Neural crest cell (in vitro differentiated cells): ENCODE results near the gene MROH2B. TPM values are rescaled to one million over a fixed set of nuclear protein-coding genes. Genes with fewer than 3 reads are reported as not detected.

ENCODE experiments used
- DNase-seq: peaks from one replicate; pipeline ENCODE4 v3.0.0; 2021; ENCODE audit warnings: low read depth, mixed read lengths, low spot score
- H3K27ac Mint-ChIP-seq: one replicate; pipeline ENCODE4 v1.8.0; 2021; ENCODE audit warnings: mild to moderate bottlenecking, mixed read lengths; ENCODE audit not compliant: unreplicated experiment
- H3K27me3 Mint-ChIP-seq: 2 replicates; pipeline ENCODE4 v1.8.0; 2021; ENCODE audit warnings: low read depth, mild to moderate bottlenecking, mixed read lengths
- H3K36me3 Mint-ChIP-seq: 2 replicates; pipeline ENCODE4 v1.8.0; 2021; ENCODE audit warnings: low read depth, mild to moderate bottlenecking, mixed read lengths
- H3K4me1 Mint-ChIP-seq: 2 replicates; pipeline ENCODE4 v1.8.0; 2021; ENCODE audit warnings: mixed read lengths
- H3K4me3 Mint-ChIP-seq: one replicate; pipeline ENCODE4 v1.8.0; 2021; ENCODE audit warnings: mild to moderate bottlenecking, mixed read lengths
- H3K9me3 Mint-ChIP-seq: 2 replicates; pipeline ENCODE4 v1.8.0; 2021; ENCODE audit warnings: mixed read lengths
- CTCF ChIP-seq: fragments of 200-600 bp; sonication (generic); conservative IDR thresholded peaks from 2 replicates; pipeline ENCODE4 v1.5.0; 2021; ENCODE audit warnings: antibody characterized with exemption, mild to moderate bottlenecking
- total RNA-seq: library from RNA; stranded (reverse); gene quantifications from 2 replicates; pipeline ENCODE4 v1.2.1, GENCODE V29; 2021

Gene MROH2B
- total RNA-seq, 1 donor from 2014 or later, result not detected

DNA sequence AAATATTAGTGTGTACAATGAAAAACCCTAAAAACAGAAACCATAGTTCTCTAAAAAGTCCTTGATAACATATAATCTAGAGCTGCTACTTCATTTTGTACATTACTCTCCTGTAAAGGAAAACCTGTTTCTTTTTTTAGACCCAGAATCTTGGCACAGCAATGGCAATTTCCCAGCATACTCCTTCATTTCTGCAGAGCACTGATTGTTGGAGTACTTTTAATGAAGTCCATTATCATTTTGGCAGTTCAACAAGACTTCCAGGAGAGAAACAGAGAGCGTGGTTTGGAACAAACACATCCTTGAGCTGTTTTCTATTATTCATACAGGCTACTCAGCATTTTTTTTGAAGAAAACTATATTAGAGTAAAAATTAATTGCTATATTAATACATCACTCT is 22.7 kb upstream of the MROH2B start:
- no peaks in the 10 kb centered on the region for H3K36me3 Mint-ChIP-seq
- no peak overlapping the region for H3K27ac Mint-ChIP-seq
- DNase-seq, result no peak
- H3K4me3 Mint-ChIP-seq, result no peak overlapping the region
- H3K27me3 Mint-ChIP-seq, result peaks cover 4% of the 10 kb centered on the region
- H3K4me1 Mint-ChIP-seq, result peaks cover 4% of the 10 kb centered on the region
- no peak for TF ChIP-seq CTCF
- H3K9me3 Mint-ChIP-seq, result peaks cover 10% of the 10 kb centered on the region

DNA sequence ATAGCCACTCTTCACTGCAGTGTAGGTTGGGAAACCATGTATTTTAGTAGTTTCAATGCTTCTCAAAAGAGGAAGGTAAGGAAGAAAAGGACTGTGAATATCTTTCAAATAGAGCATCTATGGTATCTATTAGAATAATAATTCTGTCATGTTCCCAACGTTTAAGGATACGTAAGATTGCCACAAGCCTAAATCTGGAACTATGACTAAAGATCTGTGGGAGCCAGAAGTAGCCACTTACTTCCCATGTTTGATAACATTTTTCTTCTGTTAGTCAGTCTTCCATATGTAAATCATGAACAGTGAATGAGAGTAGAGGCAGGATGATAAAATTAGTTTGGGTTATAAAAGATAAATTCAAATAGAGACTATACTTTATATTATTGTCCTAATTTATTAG is 16.3 kb upstream of the MROH2B start:
- H3K36me3 Mint-ChIP-seq, result no peaks in the 10 kb centered on the region
- peaks cover 4% of the 10 kb centered on the region for H3K4me1 Mint-ChIP-seq
- no peak overlapping the region for H3K4me3 Mint-ChIP-seq
- no peak for TF ChIP-seq CTCF
- H3K27ac Mint-ChIP-seq, result no peak overlapping the region
- peaks cover 2% of the 10 kb centered on the region for H3K9me3 Mint-ChIP-seq
- H3K27me3 Mint-ChIP-seq, result peaks cover 5% of the 10 kb centered on the region
- no peak for DNase-seq

DNA sequence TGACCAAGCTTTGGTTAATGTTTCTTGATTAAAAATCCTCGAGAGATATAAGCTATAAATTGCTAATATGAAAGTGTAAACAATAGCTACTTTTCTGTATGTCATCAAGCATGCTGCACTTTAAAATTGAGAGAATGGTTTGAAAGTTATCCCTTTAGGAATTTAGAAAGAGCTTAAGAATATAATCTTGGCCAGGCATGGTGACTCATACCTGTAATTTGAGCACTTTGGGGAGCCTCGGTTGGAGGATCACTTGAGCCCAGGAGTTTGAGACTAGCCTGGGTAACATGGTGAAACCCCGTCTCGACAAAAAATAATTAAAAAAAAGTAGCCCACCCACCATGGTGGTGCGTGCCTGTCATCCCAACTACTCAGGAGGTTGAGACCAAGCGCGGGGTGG is 12.2 kb upstream of the MROH2B start:
- H3K27ac Mint-ChIP-seq, result no peak overlapping the region
- H3K36me3 Mint-ChIP-seq, result no peaks in the 10 kb centered on the region
- no peak for TF ChIP-seq CTCF
- peaks cover 5% of the 10 kb centered on the region for H3K27me3 Mint-ChIP-seq
- no peak for DNase-seq
- H3K9me3 Mint-ChIP-seq, result peaks cover 8% of the 10 kb centered on the region
- H3K4me1 Mint-ChIP-seq, result peaks cover 4% of the 10 kb centered on the region
- no peak overlapping the region for H3K4me3 Mint-ChIP-seq

DNA sequence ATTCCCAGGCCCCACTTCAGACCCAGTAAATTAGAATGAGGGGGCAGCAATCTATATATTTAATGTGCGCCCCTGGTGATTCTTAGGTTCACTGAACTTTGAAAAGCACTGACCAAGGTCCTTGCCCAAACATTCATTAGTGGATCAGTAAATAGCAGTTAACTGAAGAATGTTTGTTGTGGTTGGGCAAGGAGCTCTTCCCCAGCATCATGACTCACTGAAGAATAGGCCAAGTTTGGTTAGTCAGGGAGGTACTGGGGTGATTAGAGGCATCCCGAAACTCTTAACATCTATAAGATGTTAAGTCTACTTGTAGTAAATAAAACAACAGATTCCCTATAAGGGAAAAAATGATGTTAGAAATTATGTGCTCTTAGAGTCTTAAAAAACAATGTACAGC is 833 bp upstream of the MROH2B start:
- Mint-ChIP-seq H3K4me1 (no peaks in the 10 kb centered on the region), H3K27me3 (peaks cover 2% of the 10 kb centered on the region), H3K4me3 (no peak overlapping the region), H3K27ac (no peak overlapping the region), H3K36me3 (no peaks in the 10 kb centered on the region), H3K9me3 (no peaks in the 10 kb centered on the region)
- no peak for DNase-seq
- TF ChIP-seq CTCF, result no peak

- no peaks in the 10 kb centered on the region for H3K4me1 Mint-ChIP-seq
- peaks cover 6% of the 10 kb centered on the region for H3K27me3 Mint-ChIP-seq
- no peaks in the 10 kb centered on the region for H3K36me3 Mint-ChIP-seq
- no peak for DNase-seq
- no peaks in the 10 kb centered on the region for H3K9me3 Mint-ChIP-seq
- H3K4me3 Mint-ChIP-seq, result no peak overlapping the region
- no peak for TF ChIP-seq CTCF
- H3K27ac Mint-ChIP-seq, result no peak overlapping the region
These were observed 3.2 kb downstream of the MROH2B start for GRCh38 chr5:41067714-41068568.
